ENCODE measurements around the gene AATK.
A peak's percentile ranks its signal among the peaks of the same experiment; 100 is the strongest.

The AATK gene

GRCh38 chr17:81179861-81180260 is 13.8 kb upstream of the AATK start:
- no peak for DNase-seq

- no peak for DNase-seq
Observed at GRCh38 chr17:81179220-81179619, 13.2 kb upstream of the AATK start.

GRCh38 chr17:81178136-81179091 is 12.4 kb upstream of the AATK start:
- DNase-seq, result no peak

DNA sequence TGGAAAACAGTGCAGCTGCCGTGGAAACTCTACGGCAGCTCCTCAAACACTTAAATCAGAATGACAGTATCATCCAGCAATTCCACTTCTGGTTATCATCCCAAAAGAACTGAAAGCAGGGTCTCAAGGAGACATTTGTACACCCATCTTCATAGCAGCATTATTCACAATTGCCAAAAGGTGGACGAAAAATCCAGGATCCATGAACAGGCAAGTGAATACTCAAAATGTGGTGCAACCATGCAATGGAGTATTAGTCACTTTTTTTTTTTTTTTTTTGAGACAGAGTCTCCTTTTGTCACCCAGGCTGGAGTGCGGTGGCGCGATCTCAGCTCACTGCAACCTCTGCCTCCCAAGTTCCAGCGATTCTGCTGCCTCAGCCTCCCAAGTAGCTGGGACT is 10.6 kb upstream of the AATK start:
- DNase-seq, result no peak

- no peak for DNase-seq
Observed at GRCh38 chr17:81173762-81174155, 7.7 kb upstream of the AATK start.

DNA sequence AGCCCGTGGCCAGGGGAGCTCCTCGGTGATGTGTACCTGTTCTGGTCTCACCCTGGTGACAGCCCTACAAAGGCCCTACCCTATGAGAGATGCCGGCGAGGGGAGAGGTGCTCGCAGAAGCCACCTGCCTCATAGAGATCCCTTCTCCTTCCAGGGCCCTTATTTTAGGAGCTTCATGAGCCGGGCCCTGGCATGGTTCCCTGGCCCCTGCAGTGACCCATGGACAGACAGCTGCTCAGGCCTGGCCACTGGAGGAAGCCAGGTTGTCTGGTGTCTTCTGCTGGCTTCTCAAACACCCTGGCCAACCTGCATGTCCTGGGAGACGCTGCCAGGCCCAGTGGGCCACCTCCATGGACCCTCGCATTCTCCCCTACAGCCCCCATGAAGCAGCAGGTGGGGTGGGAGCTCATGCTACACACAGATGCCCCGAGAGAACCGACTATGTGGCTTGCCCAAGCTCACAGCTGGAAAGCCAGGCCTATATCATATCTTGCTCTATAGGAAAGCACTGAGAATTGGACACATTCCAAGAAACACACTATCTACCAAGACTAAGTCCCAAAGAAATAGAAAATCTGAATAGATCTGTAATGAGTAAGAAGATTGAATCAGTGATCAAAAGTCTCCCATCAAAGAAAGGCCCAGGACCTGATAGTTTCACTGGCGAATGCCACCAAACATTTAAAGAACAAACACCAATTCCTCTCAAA is 7.2 kb upstream of the AATK start:
- DNase-seq, result no peak

- DNase-seq, result no peak
Observed at GRCh38 chr17:81171941-81172340, 5.9 kb upstream of the AATK start.

- DNase-seq, result no peak
Observed at GRCh38 chr17:81170727-81171494, 4.9 kb upstream of the AATK start.

GRCh38 chr17:81169870-81170309 is 3.9 kb upstream of the AATK start:
- DNase-seq, result no peak

DNA sequence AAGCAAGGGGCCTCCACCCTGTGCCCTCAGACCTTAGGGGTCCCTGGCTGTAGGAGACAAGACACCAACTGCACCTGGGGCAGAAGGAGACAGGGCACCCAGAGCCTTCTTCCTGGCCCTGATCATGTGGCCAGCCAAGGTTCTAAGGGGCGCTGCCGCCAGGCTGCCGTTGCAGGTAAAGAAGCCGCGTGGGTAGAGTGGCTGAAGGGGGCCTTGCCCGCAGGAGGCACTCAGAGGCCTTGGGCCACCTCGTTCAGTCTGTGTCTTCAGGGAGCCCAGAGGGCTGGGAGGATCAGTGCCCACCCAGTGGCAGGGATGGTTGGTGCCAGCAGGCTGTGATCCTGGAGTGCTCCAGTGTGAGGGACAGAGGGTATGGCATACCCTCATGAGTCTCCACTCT is 1.6 kb upstream of the AATK start:
- DNase-seq, result no peak

- DNase-seq, result no peak
Observed at GRCh38 chr17:81167194-81167524, 1.1 kb upstream of the AATK start.

DNA sequence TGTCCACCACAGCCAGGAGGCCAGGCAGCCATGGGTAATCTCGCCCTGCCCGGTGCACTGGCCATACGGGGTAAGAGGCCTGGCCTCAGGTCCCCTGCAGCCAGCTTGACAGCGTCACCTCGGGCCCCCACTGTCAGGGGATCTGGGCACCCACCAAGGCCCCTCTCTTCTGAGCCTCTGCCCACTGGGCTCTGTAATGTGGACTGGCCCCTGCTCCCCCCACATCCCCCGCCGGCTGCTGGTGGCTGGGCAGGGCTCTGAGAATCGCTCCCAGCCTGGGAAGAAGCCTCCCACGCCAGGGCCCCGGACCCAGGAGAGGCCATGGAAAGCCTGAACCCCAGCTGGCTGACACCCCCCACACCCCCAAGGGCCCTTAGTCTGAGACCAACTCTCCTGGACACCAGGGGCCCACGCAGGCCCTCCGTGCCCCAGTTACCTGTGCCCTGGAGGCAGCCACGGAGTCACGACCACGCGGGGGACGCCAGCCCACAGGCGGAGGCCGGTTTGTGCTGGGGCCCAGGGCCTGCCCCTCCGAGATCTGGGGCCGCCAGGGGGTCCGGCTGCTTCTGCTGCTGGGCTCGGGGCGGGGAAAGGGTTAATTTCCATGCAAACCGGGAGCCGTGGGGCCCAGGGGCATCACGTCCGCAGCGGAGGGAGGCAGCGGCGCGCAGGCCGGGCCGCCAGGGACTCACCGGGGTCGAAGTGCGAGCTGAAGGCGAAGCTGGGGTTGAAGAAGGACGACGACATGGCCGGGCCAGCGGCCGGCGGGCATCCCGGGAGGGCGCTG is 582 bp downstream of the AATK start, which contains the start of gene PVALEF:
TSS of gene PVALEF (plus strand) at position 262 of the 787 bp plus-strand sequence. CDS start 15,720 bp downstream, outside the sequence.
- DNase-seq, result no peak

DNA sequence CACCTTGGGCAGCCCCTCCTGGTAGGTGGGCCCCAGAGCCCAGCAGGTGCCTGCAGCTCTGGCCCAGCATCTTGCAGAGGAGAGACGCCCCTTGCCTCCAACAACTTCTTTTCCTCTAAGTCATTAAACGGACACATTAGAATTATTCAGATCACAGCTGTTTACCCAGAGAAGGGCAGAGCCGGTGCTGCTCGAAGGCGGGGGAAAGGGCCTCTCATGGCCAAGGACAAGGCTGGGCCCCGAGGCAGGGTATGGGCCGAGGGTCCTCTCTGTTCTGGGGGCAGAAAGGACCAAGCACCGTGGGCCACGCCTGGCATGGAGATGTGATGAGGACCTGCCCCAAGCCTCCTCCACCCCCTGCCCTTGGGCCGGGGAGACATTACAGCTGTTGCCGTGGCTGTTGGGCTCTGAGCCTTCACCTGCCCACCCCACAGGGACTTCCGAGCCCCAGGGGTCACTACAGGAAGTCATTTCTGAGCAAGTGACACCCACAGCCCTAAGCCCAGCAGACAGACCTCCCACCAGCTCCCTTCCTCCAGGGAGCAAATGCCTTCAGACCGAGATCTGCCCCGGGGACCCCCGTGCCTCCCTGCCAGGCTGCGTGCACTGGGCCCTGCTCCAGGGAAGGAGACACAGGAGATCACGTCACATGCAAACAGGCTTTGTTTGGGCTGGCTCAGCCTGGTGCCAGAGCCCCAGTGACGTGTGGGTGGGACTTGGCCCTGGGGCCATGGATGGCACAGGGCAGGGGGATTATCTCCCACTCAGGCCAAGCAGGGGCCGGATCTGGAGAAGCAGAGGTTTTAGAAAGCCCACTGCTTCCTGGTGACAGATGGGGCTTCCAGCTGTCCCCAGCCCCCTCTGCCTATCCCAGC is 1.4 kb downstream of the AATK start:
- no peak for DNase-seq

- DNase-seq, result no peak
Observed at GRCh38 chr17:81163703-81164370, 2.2 kb downstream of the AATK start.

- DNase-seq, result no peak
Observed at GRCh38 chr17:81163051-81163695, 2.8 kb downstream of the AATK start.

- no peak for DNase-seq
Observed at GRCh38 chr17:81162491-81162890, 3.5 kb downstream of the AATK start.

DNA sequence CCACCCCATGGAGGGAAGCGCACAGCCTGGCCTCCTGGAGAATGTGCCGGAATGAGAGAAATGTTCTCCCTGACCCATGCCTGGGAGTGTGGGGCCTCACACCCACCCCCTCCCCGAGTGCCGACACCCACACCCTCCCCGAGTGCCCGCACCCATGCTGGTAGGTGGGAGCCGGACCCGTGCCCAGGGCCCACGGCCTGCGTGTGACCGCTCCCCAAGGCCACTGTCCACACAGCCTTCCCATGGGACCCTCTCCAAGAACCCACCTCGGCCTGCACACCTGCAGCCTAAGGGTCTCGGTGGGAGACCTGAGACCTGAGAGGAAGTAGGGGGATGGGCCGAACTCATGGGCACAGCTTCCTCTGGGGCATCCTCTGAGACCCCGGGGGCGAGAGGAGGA is 4.0 kb downstream of the AATK start:
- DNase-seq, result no peak

- DNase-seq, result no peak
Observed at GRCh38 chr17:81161536-81161935, 4.5 kb downstream of the AATK start.

GRCh38 chr17:81160747-81161453 is 5.1 kb downstream of the AATK start:
- DNase-seq, result no peak

DNA sequence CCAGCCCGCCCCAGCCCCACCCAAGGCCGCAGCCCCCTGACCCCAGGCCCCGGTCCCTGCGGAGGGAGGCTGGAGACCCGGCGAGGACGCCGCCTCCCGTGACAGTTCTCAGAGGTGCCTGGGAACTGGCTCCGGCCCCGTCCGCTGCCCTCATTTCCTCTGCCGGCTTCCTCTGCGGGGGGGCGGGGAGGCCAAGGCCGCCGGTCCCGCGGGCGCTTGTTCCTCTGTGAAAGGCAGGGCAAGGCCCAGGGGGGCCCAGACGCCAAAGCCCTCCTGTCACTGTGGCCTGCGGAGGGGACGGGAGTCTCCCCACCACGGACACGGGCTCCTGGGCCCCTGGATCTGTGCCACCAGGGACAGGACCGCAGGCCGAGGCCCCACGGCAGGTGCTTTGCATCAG is 5.7 kb downstream of the AATK start:
- peak; percentile 21 to 65 for DNase-seq

Data from AML-193 (cell line).